NCI-H1694 treated with DMSO at 0.1 percent for 48 hours (cell line): ENCODE data around the gene FAM131A.
"Not testable (repeated sequence)": the region's sequence is repeated elsewhere in the genome, so short reads cannot be mapped to it uniquely, and the experiment has no call there.

ENCODE experiments used
- DNase-seq: peaks from one replicate; lab custom pipeline; 2025; lab: John Stamatoyannopoulos, UW

The FAM131A gene

GRCh38 chr3:184339451-184340135 is 2.2 kb downstream of the FAM131A start:
- not testable (repeated sequence) for DNase-seq

- DNase-seq = no peak
These were observed 4.5 kb downstream of the FAM131A start for GRCh38 chr3:184341925-184342324.

GRCh38 chr3:184343200-184343876 is 5.9 kb downstream of the FAM131A start:
- DNase-seq = no peak

- no peak for DNase-seq
These were observed 7.3 kb downstream of the FAM131A start for GRCh38 chr3:184344579-184345316.

- peak; percentile 48 for DNase-seq
These were observed 8.1 kb downstream of the FAM131A start for GRCh38 chr3:184345317-184346144.

- DNase-seq = no peak
These were observed 9.2 kb downstream of the FAM131A start for GRCh38 chr3:184346480-184347190.

- DNase-seq = no peak
These were observed 10.1 kb downstream of the FAM131A start for GRCh38 chr3:184347321-184348056.

- no peak for DNase-seq
These were observed 10.6 kb downstream of the FAM131A start for GRCh38 chr3:184348057-184348382.

GRCh38 chr3:184349563-184350470 is 12.4 kb downstream of the FAM131A start:
- DNase-seq = no peak

- no peak for DNase-seq
These were observed 13.2 kb downstream of the FAM131A start for GRCh38 chr3:184350618-184351017.

- no peak for DNase-seq
These were observed 14.2 kb downstream of the FAM131A start for GRCh38 chr3:184351511-184352148.

- DNase-seq = no peak
These were observed 14.9 kb downstream of the FAM131A start for GRCh38 chr3:184352149-184352785.

GRCh38 chr3:184352897-184353545 is 15.6 kb downstream of the FAM131A start:
- DNase-seq = no peak

- no peak for DNase-seq
These were observed 16.1 kb downstream of the FAM131A start for GRCh38 chr3:184353546-184353941.

GRCh38 chr3:184354121-184354728 is 16.8 kb downstream of the FAM131A start:
- peak; percentile 3 for DNase-seq

GRCh38 chr3:184354754-184355153 is 17.4 kb downstream of the FAM131A start:
- no peak for DNase-seq

GRCh38 chr3:184355261-184356040 is 18.1 kb downstream of the FAM131A start:
- DNase-seq = no peak
